Astrocyte of the spinal cord (primary cell): ENCODE data around the gene ZFPM1.
A peak's percentile ranks its signal among the peaks of the same experiment; 100 is the strongest.

Source experiments
- DNase-seq: peaks from one replicate; pipeline ENCODE4 v3.0.0; 2011; ENCODE audit warnings: low read depth, low spot score
- H3K4me3 ChIP-seq: 2 replicates; pipeline ENCODE4 v1.5.1; 2011; ENCODE audit warnings: low read depth, mild to moderate bottlenecking, low read length, moderate library complexity
- CTCF ChIP-seq: IDR thresholded peaks from 2 replicates; pipeline ENCODE4 v1.5.1; 2012; ENCODE audit warnings: low read depth, mild to moderate bottlenecking, low read length, inconsistent platforms
- in situ Hi-C: cut with HindIII; loops from 2 replicates; pipeline ENCODE4 v1.10.0; 2017; ENCODE audit warnings: low sequenced_read_pairs

ZFPM1 gene

GRCh38 chr16:88560714-88561484 lies 107.8 kb downstream of the ZFPM1 start:
- H3K4me3 ChIP-seq: no peak overlapping the region
- peak; percentile 20 for DNase-seq
- in situ Hi-C loops: no loop called here
- TF ChIP-seq CTCF: no peak

GRCh38 chr16:88561485-88562359 lies 108.6 kb downstream of the ZFPM1 start:
- in situ Hi-C loops: no loop called here
- peak; percentile 84 for TF ChIP-seq CTCF
- peak overlapping the region; percentile 17 for H3K4me3 ChIP-seq

GRCh38 chr16:88566158-88566557 lies 113.1 kb downstream of the ZFPM1 start:
- in situ Hi-C loops: no loop called here
- peak; percentile 39 for DNase-seq
- H3K4me3 ChIP-seq: no peak overlapping the region
- TF ChIP-seq CTCF: no peak

More at GRCh38 chr16:88561485-88562359, 108.6 kb downstream of the ZFPM1 start:
- peak; percentile 54 for DNase-seq

GRCh38 chr16:88568710-88569613 lies 115.9 kb downstream of the ZFPM1 start:
- DNase-seq: no peak
- H3K4me3 ChIP-seq: peak overlapping the region; percentile 57
- TF ChIP-seq CTCF: no peak
- in situ Hi-C loops: no loop called here

GRCh38 chr16:88569614-88569984 lies 116.5 kb downstream of the ZFPM1 start:
- peak overlapping the region; percentile 57 for H3K4me3 ChIP-seq
- in situ Hi-C loops: no loop called here
- no peak for TF ChIP-seq CTCF
- DNase-seq: peak; percentile 1
